Brain pericyte (primary cell): ENCODE data around the gene ZNF775.

Source experiments
- DNase-seq: peaks from one replicate; pipeline ENCODE4 v3.0.0-alpha.2; 2012; ENCODE audit warnings: low read depth, low spot score

ZNF775 gene

GRCh38 chr7:150368884-150369747 lies 10.0 kb upstream of the ZNF775 start:
- DNase-seq, result no peak

GRCh38 chr7:150369748-150370501 lies 9.2 kb upstream of the ZNF775 start:
- DNase-seq, result no peak

GRCh38 chr7:150370612-150371071 lies 8.5 kb upstream of the ZNF775 start:
- DNase-seq, result no peak

- no peak for DNase-seq
These were observed 7.8 kb upstream of the ZNF775 start for GRCh38 chr7:150371131-150371995.

GRCh38 chr7:150371996-150372270 lies 7.2 kb upstream of the ZNF775 start:
- DNase-seq, result no peak

GRCh38 chr7:150372271-150373048 lies 6.7 kb upstream of the ZNF775 start:
- no peak for DNase-seq

GRCh38 chr7:150373049-150373801 lies 5.9 kb upstream of the ZNF775 start:
- DNase-seq, result no peak

- no peak for DNase-seq
These were observed 5.1 kb upstream of the ZNF775 start for GRCh38 chr7:150374026-150374425.

GRCh38 chr7:150374472-150374871 lies 4.7 kb upstream of the ZNF775 start:
- DNase-seq, result no peak

GRCh38 chr7:150375662-150376521 lies 3.2 kb upstream of the ZNF775 start:
- no peak for DNase-seq

- DNase-seq, result no peak
These were observed 2.6 kb upstream of the ZNF775 start for GRCh38 chr7:150376560-150376959.

GRCh38 chr7:150377196-150377595 lies 1.9 kb upstream of the ZNF775 start:
- no peak for DNase-seq

GRCh38 chr7:150377635-150378034 lies 1.5 kb upstream of the ZNF775 start:
- no peak for DNase-seq

- DNase-seq, result peak; percentile 59
These were observed 846 bp upstream of the ZNF775 start for GRCh38 chr7:150378115-150378852.

GRCh38 chr7:150379441-150380379 lies 580 bp downstream of the ZNF775 start:
- DNase-seq, result no peak

- DNase-seq, result no peak
These were observed 1.3 kb downstream of the ZNF775 start for GRCh38 chr7:150380463-150380862.

- DNase-seq, result no peak
These were observed 2.0 kb downstream of the ZNF775 start for GRCh38 chr7:150381096-150381495.

GRCh38 chr7:150381785-150382122 lies 2.6 kb downstream of the ZNF775 start:
- no peak for DNase-seq
